SK-N-MC (cell line): ENCODE data around the gene KLF9.

Experiments used
- DNase-seq: peaks from one replicate; pipeline ENCODE4 v3.0.0-alpha.2; 2011; ENCODE audit warnings: low read depth, low spot score
- H3K27ac ChIP-seq: fragments of 200-600 bp; sonication (generic); 2 replicates; pipeline ENCODE4 v1.5.1; 2016; ENCODE audit warnings: mixed run types
- H3K36me3 ChIP-seq: fragments of 200-600 bp; sonication (generic); 2 replicates; pipeline ENCODE4 v1.6.1; 2017; ENCODE audit warnings: antibody characterized with exemption, low read length, mixed read lengths; ENCODE audit not compliant: insufficient read depth
- H3K4me3 ChIP-seq: fragments of 200-600 bp; sonication (generic); 2 replicates; pipeline ENCODE4 v1.5.1; 2016
- H3K9ac ChIP-seq: fragments of 200-600 bp; sonication (generic); 2 replicates; pipeline ENCODE4 v1.8.0; 2017; ENCODE audit warnings: mixed run types, mixed read lengths; ENCODE audit not compliant: insufficient read length
- H3K9me3 ChIP-seq: fragments of 200-600 bp; sonication (generic); 2 replicates; pipeline ENCODE4 v1.6.1; 2017; ENCODE audit warnings: low read depth, mild to moderate bottlenecking, antibody characterized with exemption, low read length, moderate library complexity, mixed read lengths
- EZH2 ChIP-seq: fragments of 200-600 bp; sonication (generic); IDR thresholded peaks from one replicate; pipeline ENCODE4 v1.6.1; 2017; ENCODE audit warnings: antibody characterized with exemption
- FOXP2 ChIP-seq: optimal IDR thresholded peaks from 2 replicates; pipeline ENCODE3; 2011; ENCODE audit warnings: mild to moderate bottlenecking, moderate library complexity; ENCODE audit not compliant: insufficient read depth; ENCODE audit errors: extremely low read length, control extremely low read depth
- POLR2AphosphoS5 ChIP-seq: IDR thresholded peaks from 2 replicates; pipeline ENCODE4 v1.6.1; 2012; ENCODE audit warnings: mild to moderate bottlenecking, low read depth, low read length, borderline replicate concordance

Gene KLF9

GRCh38 chr9:70413799-70414775, at the start of gene KLF9:
Gene KLF9 (minus strand): TSS chr9:70414657. CDS start chr9:70413363, 1,294 bp downstream.
- Histone ChIP-seq H3K36me3 (no peaks in the 10 kb centered on the region), H3K27ac (peak within 1 kb of the TSS; percentile 98), H3K4me3 (peak within 1 kb of the TSS; percentile 98), H3K9ac (peak within 1 kb of the TSS; percentile 81), H3K9me3 (no peaks in the 10 kb centered on the region)
- peak; percentile 83 for DNase-seq
- TF ChIP-seq FOXP2 (no peak), POLR2AphosphoS5 (peak; percentile 37; the same call in 1 of the 2 replicates)

DNA sequence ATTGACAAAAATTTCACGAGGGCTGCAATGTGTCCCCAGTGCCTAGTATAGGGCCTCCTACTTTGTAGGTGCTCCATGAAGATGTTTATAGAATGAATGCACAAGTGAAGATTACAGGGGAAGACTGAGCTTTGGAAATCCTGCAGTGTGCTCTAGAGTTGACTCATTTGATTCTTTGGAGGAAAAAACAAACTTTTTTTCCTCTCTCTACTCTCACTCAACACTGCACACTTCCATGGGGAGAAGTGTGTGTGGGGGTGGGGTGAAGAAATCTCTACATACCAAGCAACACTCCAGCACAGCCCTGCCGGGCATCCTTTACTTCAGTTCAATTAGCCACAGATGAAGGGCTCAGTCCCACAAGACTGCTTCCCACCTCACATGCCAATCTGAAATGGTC, 49.4 kb upstream of the KLF9 start:
- Histone ChIP-seq H3K36me3 (no peaks in the 10 kb centered on the region), H3K27ac (no peak overlapping the region), H3K9me3 (no peaks in the 10 kb centered on the region), H3K9ac (no peak overlapping the region), H3K4me3 (no peak overlapping the region)
- TF ChIP-seq EZH2 (no peak), POLR2AphosphoS5 (no peak), FOXP2 (no peak)
- DNase-seq, result no peak

DNA sequence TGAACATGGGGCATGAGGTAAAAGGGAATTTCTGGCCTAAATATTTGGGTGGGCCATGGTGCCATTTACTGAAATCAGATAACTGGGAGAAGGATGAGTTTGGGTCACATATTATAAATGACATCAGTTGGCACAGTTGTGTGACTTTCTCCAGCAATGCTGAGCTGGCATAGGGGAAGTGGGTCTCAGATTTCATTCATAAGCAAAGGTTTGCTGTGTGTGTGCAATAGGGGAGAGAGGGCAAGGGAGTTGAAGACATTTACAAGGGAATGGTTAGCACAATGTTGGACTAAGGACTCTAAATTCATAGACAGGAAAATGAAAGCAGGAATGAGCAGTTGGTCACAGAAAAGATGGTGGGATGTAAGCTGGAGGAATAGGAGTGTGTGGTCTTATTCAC, 47.8 kb upstream of the KLF9 start:
- H3K9ac ChIP-seq, result no peak overlapping the region
- H3K9me3 ChIP-seq, result no peaks in the 10 kb centered on the region
- no peak overlapping the region for H3K27ac ChIP-seq
- no peak for DNase-seq
- no peaks in the 10 kb centered on the region for H3K36me3 ChIP-seq
- no peak overlapping the region for H3K4me3 ChIP-seq
- TF ChIP-seq FOXP2 (no peak), POLR2AphosphoS5 (no peak), EZH2 (no peak)

DNA sequence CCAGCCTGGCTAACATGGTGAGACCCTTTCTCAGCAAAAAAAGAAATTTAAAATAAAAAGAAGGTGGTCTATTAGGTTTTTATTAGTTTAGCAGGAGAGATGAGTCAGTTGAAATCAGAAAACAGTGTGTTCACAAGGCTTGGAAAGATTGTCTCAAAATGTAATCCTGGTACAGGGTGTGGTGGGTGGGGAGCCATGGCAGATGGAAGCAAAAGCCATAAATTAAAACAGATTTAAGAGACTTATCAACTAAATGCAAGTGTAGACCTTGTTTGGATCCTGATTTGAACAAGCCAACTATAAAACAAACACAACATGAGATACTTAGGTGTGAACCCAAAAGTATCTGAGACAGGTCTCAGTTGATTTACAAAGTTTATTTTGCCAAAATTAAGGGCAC, 42.8 kb upstream of the KLF9 start:
- TF ChIP-seq FOXP2, result no peak
- no peak overlapping the region for H3K9ac ChIP-seq
- no peaks in the 10 kb centered on the region for H3K36me3 ChIP-seq
- DNase-seq, result no peak
- no peak overlapping the region for H3K27ac ChIP-seq
- H3K4me3 ChIP-seq, result no peak overlapping the region
- H3K9me3 ChIP-seq, result no peaks in the 10 kb centered on the region

- Histone ChIP-seq H3K4me3 (no peak overlapping the region), H3K36me3 (no peaks in the 10 kb centered on the region), H3K27ac (no peak overlapping the region), H3K9ac (no peak overlapping the region), H3K9me3 (no peaks in the 10 kb centered on the region)
- DNase-seq, result no peak
- TF ChIP-seq EZH2 (no peak), POLR2AphosphoS5 (no peak), FOXP2 (no peak)
These were observed 41.7 kb upstream of the KLF9 start for GRCh38 chr9:70455993-70456704.

- DNase-seq, result no peak
- TF ChIP-seq POLR2AphosphoS5 (no peak), FOXP2 (no peak), EZH2 (no peak)
- no peak overlapping the region for H3K27ac ChIP-seq
These were observed 37.9 kb upstream of the KLF9 start for GRCh38 chr9:70452365-70452764.

DNA sequence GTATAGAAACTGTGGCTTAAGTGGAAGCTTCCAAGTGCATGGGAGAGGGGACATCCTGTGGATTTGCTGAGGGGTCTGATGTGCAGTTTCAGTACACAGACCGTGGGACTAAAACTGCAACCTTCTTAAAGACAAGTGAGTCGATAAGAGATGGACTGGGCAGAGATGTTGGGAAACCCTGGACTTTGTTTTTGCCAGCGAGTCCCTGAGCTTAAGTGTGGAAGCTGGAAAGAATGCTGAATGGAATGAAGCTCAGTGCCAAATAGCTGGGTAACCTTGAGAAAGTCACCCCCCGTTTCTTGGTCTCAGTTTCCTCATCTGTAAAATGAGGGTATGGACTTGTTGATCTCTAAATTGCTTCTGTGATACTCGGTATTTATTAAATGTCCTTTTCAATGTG, 37.3 kb upstream of the KLF9 start:
- DNase-seq, result no peak
- no peak overlapping the region for H3K4me3 ChIP-seq
- no peak overlapping the region for H3K9ac ChIP-seq
- TF ChIP-seq FOXP2, result no peak
- no peak for TF ChIP-seq EZH2
- no peaks in the 10 kb centered on the region for H3K9me3 ChIP-seq
- no peaks in the 10 kb centered on the region for H3K36me3 ChIP-seq
- H3K27ac ChIP-seq, result no peak overlapping the region

More at GRCh38 chr9:70452365-70452764, 37.9 kb upstream of the KLF9 start:
- Histone ChIP-seq H3K9me3 (no peaks in the 10 kb centered on the region), H3K9ac (no peak overlapping the region), H3K4me3 (no peak overlapping the region), H3K36me3 (no peaks in the 10 kb centered on the region)

GRCh38 chr9:70450738-70451137, 36.3 kb upstream of the KLF9 start:
- no peak overlapping the region for H3K9ac ChIP-seq
- TF ChIP-seq POLR2AphosphoS5, result no peak
- TF ChIP-seq EZH2, result no peak
- no peak for TF ChIP-seq FOXP2
- no peaks in the 10 kb centered on the region for H3K36me3 ChIP-seq
- H3K27ac ChIP-seq, result no peak overlapping the region
- H3K9me3 ChIP-seq, result no peaks in the 10 kb centered on the region
- no peak overlapping the region for H3K4me3 ChIP-seq
- DNase-seq, result no peak
